GM12892 (cell line): ENCODE measurements around the gene OR51I2.

ENCODE experiments used
- POLR2A ChIP-seq: IDR thresholded peaks from 2 replicates; pipeline ENCODE4 v1.6.1; 2011; ENCODE audit warnings: low read depth, low read length, control low read depth
- POLR2AphosphoS5 ChIP-seq: IDR thresholded peaks from 2 replicates; pipeline ENCODE4 v1.6.1; 2011; ENCODE audit warnings: low read depth, low read length, control low read depth
- TAF1 ChIP-seq: IDR thresholded peaks from 2 replicates; pipeline ENCODE4 v1.6.1; 2011; ENCODE audit warnings: low read depth, mild to moderate bottlenecking, control low read depth, low read length, borderline replicate concordance

- TF ChIP-seq POLR2A (no peak), POLR2AphosphoS5 (no peak), TAF1 (no peak)
These were observed 18.4 kb downstream of the OR51I2 start for GRCh38 chr11:5467527-5467926.
